C4-2B (cell line): ENCODE results near the gene NRBF2.
"Not testable (repeated sequence)": the region's sequence is repeated elsewhere in the genome, so short reads cannot be mapped to it uniquely, and the experiment has no call there.

Source experiments
- H3K27ac ChIP-seq: fragments of 450-650 bp; 2 replicates; pipeline ENCODE4 v1.5.1; 2017
- CTCF ChIP-seq: fragments of 450-650 bp; conservative IDR thresholded peaks from 2 replicates; pipeline ENCODE4 v1.5.1; 2017; ENCODE audit warnings: mild to moderate bottlenecking
- ZFX ChIP-seq: fragments of 450-650 bp; IDR thresholded peaks from 2 replicates; pipeline ENCODE4 v1.6.1; 2017

NRBF2 gene

GRCh38 chr10:63133056-63133820, at the start of gene NRBF2:
Gene NRBF2, plus strand, starts transcription at chr10:63133328. Its CDS starts 143 bp downstream, at chr10:63133471.
- H3K27ac ChIP-seq, result peak within 1 kb of the TSS; percentile 82
- TF ChIP-seq ZFX (no peak), CTCF (no peak; the same call in 1 of the 2 replicates)

- not testable (repeated sequence) for H3K27ac ChIP-seq
Measured at GRCh38 chr10:63083406-63083805, 49.7 kb upstream of the NRBF2 start.

GRCh38 chr10:63083904-63084689, 49.0 kb upstream of the NRBF2 start:
- H3K27ac ChIP-seq, result no peak overlapping the region
- TF ChIP-seq ZFX (no peak), CTCF (peak; percentile 80)

- TF ChIP-seq CTCF (no peak), ZFX (no peak)
- no peak overlapping the region for H3K27ac ChIP-seq
Measured at GRCh38 chr10:63084690-63085382, 48.3 kb upstream of the NRBF2 start.

DNA sequence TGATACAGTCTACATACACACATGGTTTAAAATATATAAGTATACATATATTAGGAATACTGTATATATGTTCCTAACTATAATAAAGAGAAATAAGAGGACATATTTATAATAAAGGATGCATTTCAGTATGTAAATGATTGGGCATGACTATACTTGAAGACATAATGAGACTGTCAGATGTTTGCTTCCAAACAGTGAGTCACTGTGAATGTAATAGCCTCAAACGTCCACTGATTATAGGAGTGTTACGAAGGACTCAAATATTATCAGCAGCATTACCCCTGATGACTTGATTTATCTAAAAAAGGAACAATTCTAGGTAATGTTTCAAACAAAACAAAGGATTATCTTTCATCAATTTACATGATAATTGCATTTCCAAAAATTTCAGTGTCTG, 39.9 kb upstream of the NRBF2 start:
- no peak overlapping the region for H3K27ac ChIP-seq
- TF ChIP-seq CTCF (no peak), ZFX (no peak)

GRCh38 chr10:63094405-63094804, 38.7 kb upstream of the NRBF2 start:
- TF ChIP-seq ZFX (no peak), CTCF (no peak)

GRCh38 chr10:63094881-63095280, 38.2 kb upstream of the NRBF2 start:
- H3K27ac ChIP-seq, result no peak overlapping the region
- no peak for TF ChIP-seq ZFX
- no peak for TF ChIP-seq CTCF

More at GRCh38 chr10:63094405-63094804, 38.7 kb upstream of the NRBF2 start:
- no peak overlapping the region for H3K27ac ChIP-seq
